Calu3 (cell line): Measurements from ENCODE around the gene GCNA. TPM values are rescaled to one million over a fixed set of nuclear protein-coding genes. Genes with fewer than 3 reads are reported as not detected.
A peak's percentile ranks its signal among the peaks of the same experiment; 100 is the strongest.
"Not testable (repeated sequence)": the region's sequence is repeated elsewhere in the genome, so short reads cannot be mapped to it uniquely, and the experiment has no call there.

Source experiments
- BruUV-seq: library from RNA; stranded (reverse); fragments of 400-500 nt; replicated peaks from 2 replicates; lab custom pipeline; 2021; lab: Mats Ljungman, UMichigan
- CTCF ChIA-PET: fragments of 300-600 bp; sonication (Branson Sonifier 250); formaldehyde crosslinking; loops from one replicate; lab custom pipeline; 2022; ENCODE audit warnings: antibody characterized with exemption; lab: Charles Lee
- DNase-seq: peaks from one replicate; pipeline ENCODE4 v3.0.0; 2022
- H3K27ac Mint-ChIP-seq: one replicate; pipeline ENCODE4 v1.8.0; 2022; ENCODE audit warnings: mixed read lengths; ENCODE audit not compliant: unreplicated experiment
- H3K27me3 Mint-ChIP-seq: one replicate; pipeline ENCODE4 v1.8.0; 2022; ENCODE audit warnings: mixed read lengths; ENCODE audit not compliant: unreplicated experiment
- H3K36me3 Mint-ChIP-seq: one replicate; pipeline ENCODE4 v1.8.0; 2022; ENCODE audit warnings: mild to moderate bottlenecking, moderate library complexity, mixed read lengths; ENCODE audit not compliant: insufficient read depth, unreplicated experiment
- H3K4me1 Mint-ChIP-seq: one replicate; pipeline ENCODE4 v1.8.0; 2022; ENCODE audit warnings: mild to moderate bottlenecking, low read depth, mixed read lengths; ENCODE audit not compliant: unreplicated experiment
- H3K4me3 Mint-ChIP-seq: one replicate; pipeline ENCODE4 v1.8.0; 2022; ENCODE audit warnings: mild to moderate bottlenecking, low read depth, moderate library complexity, mixed read lengths; ENCODE audit not compliant: unreplicated experiment
- H3K9me3 Mint-ChIP-seq: one replicate; pipeline ENCODE4 v1.8.0; 2022; ENCODE audit warnings: low read depth, mixed read lengths; ENCODE audit not compliant: unreplicated experiment
- intact Hi-C: fragments of 100-400 bp; cut with micrococcal nuclease; formaldehyde crosslinking; loops from one replicate; pipeline ENCODE4 v1.10.0; 2022; ENCODE audit not compliant: unreplicated experiment
- total RNA-seq: library from RNA; stranded (reverse); gene quantifications from 2 replicates; pipeline ENCODE4 v1.2.3, GENCODE V29; 2022
- TF ChIP-seq, protein P1 (sequence below): fragments of 200-600 bp; IDR thresholded peaks from one replicate; pipeline ENCODE4 v1.8.0; 2022; ENCODE audit warnings: antibody characterized with exemption; ENCODE audit not compliant: unreplicated experiment

GCNA gene
- total RNA-seq, 1 experiment from 2014 or later, result 8.1 TPM

DNA sequence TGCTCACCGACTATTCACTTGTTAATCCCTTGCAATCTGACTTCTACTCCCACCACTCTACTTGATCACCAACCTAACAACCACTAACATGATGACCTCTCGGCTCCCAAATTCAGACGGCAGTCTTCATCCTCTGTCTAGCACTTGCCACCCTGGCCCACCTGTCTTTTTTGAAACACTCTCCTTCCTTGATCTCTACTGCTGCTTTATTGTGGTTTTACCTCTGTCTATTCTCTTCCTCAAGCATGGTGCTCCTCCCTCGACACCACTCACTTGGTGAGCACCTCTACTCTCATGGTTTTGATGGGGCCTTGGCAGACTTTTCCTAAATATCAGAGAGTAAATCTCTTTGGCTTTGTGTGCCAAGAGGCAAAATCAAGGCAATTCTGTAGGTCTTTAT, 61.8 kb downstream of the GCNA start:
- Mint-ChIP-seq H3K27ac (no peak overlapping the region), H3K9me3 (no peaks in the 10 kb centered on the region), H3K4me1 (no peaks in the 10 kb centered on the region), H3K4me3 (no peak overlapping the region), H3K27me3 (no peaks in the 10 kb centered on the region), H3K36me3 (no peaks in the 10 kb centered on the region)
- no peak for DNase-seq
- TF ChIP-seq, protein P1, sequence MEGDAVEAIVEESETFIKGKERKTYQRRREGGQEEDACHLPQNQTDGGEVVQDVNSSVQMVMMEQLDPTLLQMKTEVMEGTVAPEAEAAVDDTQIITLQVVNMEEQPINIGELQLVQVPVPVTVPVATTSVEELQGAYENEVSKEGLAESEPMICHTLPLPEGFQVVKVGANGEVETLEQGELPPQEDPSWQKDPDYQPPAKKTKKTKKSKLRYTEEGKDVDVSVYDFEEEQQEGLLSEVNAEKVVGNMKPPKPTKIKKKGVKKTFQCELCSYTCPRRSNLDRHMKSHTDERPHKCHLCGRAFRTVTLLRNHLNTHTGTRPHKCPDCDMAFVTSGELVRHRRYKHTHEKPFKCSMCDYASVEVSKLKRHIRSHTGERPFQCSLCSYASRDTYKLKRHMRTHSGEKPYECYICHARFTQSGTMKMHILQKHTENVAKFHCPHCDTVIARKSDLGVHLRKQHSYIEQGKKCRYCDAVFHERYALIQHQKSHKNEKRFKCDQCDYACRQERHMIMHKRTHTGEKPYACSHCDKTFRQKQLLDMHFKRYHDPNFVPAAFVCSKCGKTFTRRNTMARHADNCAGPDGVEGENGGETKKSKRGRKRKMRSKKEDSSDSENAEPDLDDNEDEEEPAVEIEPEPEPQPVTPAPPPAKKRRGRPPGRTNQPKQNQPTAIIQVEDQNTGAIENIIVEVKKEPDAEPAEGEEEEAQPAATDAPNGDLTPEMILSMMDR, result no peak
- CTCF ChIA-PET, result no interaction called here
- intact Hi-C loops, result no loop called here
- BruUV-seq, result no TSS peak

DNA sequence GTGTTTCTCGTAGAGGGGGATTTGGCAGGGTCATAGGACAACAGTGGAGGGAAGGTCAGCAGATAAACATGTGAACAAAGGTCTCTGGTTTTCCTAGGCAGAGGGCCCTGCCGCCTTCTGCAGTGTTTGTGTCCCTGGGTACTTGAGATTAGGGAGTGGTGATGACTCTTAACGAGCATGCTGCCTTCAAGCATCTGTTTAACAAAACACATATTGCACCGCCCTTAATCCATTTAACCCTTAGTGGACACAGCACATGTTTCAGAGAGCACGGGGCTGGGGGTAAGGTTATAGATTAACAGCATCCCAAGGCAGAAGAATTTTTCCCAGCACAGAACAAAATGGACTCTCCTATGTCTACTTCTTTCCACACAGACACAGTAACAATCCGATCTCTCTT, 66.2 kb downstream of the GCNA start:
- CTCF ChIA-PET, H3K9me3 Mint-ChIP-seq, H3K27ac Mint-ChIP-seq, H3K36me3 Mint-ChIP-seq, H3K4me3 Mint-ChIP-seq, intact Hi-C loops, H3K27me3 Mint-ChIP-seq, DNase-seq, H3K4me1 Mint-ChIP-seq, BruUV-seq: not testable (repeated sequence)

DNA sequence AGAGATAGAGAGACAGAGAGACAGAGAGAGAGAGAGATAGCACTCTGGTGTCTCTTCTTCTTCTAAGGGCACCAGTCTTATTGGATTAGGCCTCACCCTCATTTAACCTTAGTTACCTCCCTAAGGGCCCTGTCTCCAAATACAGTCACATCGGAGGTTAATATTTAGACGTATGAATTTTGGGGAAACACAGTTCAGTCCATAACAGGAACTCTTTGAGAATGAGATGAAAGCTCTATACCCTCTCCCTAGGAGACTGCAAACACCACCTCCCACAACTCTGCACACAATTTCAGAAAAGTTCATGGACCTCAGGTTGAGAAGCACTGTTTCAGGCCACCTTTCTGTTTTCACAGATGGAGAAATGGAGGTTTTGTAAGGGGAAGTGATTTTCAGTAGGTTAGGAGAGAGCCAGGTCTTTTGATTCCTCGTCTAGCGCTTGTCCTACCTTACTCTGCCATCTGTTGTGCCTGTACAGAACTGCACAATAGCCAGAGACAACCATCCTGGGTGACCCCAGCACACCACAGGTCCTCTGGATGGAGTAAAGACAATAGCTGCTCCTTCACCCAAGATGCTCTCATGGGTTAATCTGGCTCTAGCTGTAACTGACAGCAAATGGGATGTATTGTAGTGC, 72.2 kb downstream of the GCNA start:
- intact Hi-C loops, result no loop called here
- no peaks in the 10 kb centered on the region for H3K9me3 Mint-ChIP-seq
- no peaks in the 10 kb centered on the region for H3K4me1 Mint-ChIP-seq
- no TSS peak for BruUV-seq
- TF ChIP-seq, protein P1, result no peak
- CTCF ChIA-PET, result no interaction called here
- H3K36me3 Mint-ChIP-seq, result no peaks in the 10 kb centered on the region
- H3K4me3 Mint-ChIP-seq, result no peak overlapping the region
- H3K27ac Mint-ChIP-seq, result no peak overlapping the region
- DNase-seq, result no peak
- no peaks in the 10 kb centered on the region for H3K27me3 Mint-ChIP-seq

DNA sequence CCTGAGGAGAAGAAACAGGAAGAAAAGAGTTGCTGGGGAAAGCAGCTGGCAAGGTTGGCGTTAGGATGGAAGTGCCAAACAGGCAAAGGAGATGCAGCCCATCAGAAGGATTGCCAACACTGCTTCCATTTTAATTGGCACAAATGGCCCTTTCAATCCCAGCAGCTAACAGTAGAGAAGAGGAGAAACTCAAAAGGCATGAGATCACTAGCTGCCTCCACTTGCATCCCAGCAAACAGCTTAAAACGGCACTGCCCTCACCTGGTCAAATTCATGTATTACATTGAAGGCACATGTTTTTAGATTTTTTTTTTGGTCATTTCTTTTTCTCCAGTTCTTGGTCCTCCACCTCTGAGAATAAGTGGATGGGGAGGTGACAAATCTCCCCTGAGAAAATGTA, 74.2 kb downstream of the GCNA start:
- CTCF ChIA-PET, result interaction anchor here (0.7 to 1.0 kb wide), 3 partner anchors 29 to 286 kb away, joined by 3 read pairs; partner anchors contain the start of gene TAF1
- TF ChIP-seq, protein P1, result peak; percentile 48

DNA sequence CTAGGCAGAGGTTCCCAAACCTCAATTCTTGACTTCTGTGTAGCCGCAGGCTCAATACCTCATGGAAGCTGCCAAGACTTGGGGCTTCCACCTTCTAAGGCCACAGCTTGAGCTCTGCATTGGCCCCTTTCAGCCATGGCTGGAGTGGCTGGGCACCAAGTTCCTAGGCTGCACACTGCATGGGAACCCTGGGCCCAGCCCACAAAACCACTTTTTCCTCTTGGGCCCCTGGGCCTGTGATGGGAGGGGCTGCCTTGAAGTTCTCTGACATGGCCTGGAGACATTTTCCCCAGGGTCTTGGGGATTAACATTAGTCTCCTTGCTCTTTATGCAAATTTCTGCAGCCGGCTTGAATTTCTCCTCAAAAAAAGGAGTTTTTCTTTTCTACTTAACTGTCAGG, 75.1 kb downstream of the GCNA start:
- Mint-ChIP-seq H3K9me3 (peaks cover 5% of the 10 kb centered on the region), H3K27ac (no peak overlapping the region), H3K27me3 (peaks cover 13% of the 10 kb centered on the region), H3K4me3 (no peak overlapping the region), H3K4me1 (no peaks in the 10 kb centered on the region), H3K36me3 (peaks cover 3% of the 10 kb centered on the region)
- TF ChIP-seq, protein P1, result no peak
- DNase-seq, result no peak
- CTCF ChIA-PET, result no interaction called here
- intact Hi-C loops, result no loop called here
- no TSS peak for BruUV-seq

More for the DNA sequence above, 74.2 kb downstream of the GCNA start:
- no TSS peak for BruUV-seq
- H3K36me3 Mint-ChIP-seq, result peaks cover 3% of the 10 kb centered on the region
- H3K27me3 Mint-ChIP-seq, result peaks cover 13% of the 10 kb centered on the region
- no peak overlapping the region for H3K4me3 Mint-ChIP-seq
- peaks cover 5% of the 10 kb centered on the region for H3K9me3 Mint-ChIP-seq
- H3K4me1 Mint-ChIP-seq, result no peaks in the 10 kb centered on the region
- DNase-seq, result peak; percentile 51
- no peak overlapping the region for H3K27ac Mint-ChIP-seq
- intact Hi-C loops, result no loop called here
